ENCODE data around the gene RIMKLB.

GRCh38 chr12:8742501-8742900, 44.7 kb downstream of the RIMKLB start:
- TF ChIP-seq CTCF (IDR thresholded peaks at IDR 0.05) (no peak), POLR2AphosphoS5 (IDR thresholded peaks at IDR 0.05) (no peak), POLR2A (IDR thresholded peaks at IDR 0.05) (no peak)
